Left colon (tissue), 2 donors: ENCODE measurements around the gene MPDU1. TPM values are rescaled to one million over a fixed set of nuclear protein-coding genes. Genes with fewer than 3 reads are reported as not detected.
"Not testable (repeated sequence)": the region's sequence is repeated elsewhere in the genome, so short reads cannot be mapped to it uniquely, and the experiment has no call there.

Source experiments
- ATAC-seq: fragments of 200-7000 bp; cut with Tn5 transposase; one replicate; pipeline ENCODE4 v1.9.1; 2020; ENCODE audit warnings: mild to moderate bottlenecking, moderate library complexity
- DNase-seq, 2 donors: peaks; one replicate each; pipeline ENCODE4 v3.0.0-alpha.2; 2020
- intact Hi-C, 2 donors: fragments of 100-400 bp; cut with DNase I in 1 of 2; cut with micrococcal nuclease in 1 of 2; formaldehyde crosslinking; loops; one replicate each; pipeline versions ENCODE4 v1.11.2 to v1.14.0; 2022; cut with DNase I, micrococcal nuclease
- total RNA-seq, 2 donors: library from RNA; stranded (reverse); fragmentation: NEBNext Ultra II Directional; extraction: Animal tissue kit (Norgen Biotek cat#: 25700); gene quantifications; one replicate each; pipeline ENCODE4 v1.2.1, GENCODE V29; 2021
- donor health status: DM: no; HTN: no; CAD: no.
- donor health status: DM: yes; HTN: yes; CAD: no.

MPDU1 gene
- total RNA-seq, 2 donors from 2014 or later, result 79.2 to 89.6 TPM

DNA sequence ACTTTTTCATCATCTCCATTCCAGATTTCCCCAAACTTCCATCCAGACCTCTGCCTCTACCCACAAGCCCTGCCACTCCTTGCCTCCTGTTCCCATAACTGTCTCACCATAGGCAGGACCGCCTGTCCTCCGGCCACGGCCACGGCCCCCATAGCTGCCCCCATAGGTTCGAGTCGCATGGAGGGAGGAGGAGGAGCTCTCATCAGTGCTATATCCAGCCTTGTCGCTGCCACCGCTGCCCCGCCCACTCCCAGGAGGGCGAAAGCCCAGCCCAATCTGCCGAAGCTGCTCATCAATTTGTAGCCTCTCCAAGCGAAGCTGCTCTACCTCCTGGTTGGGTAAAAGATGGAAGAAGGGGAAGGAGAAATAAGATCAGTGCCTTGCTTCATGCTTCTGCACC, 9.6 kb downstream of the MPDU1 start:
- intact Hi-C loops, result no loop called here
- ATAC-seq (no peak), DNase-seq (no peak)

DNA sequence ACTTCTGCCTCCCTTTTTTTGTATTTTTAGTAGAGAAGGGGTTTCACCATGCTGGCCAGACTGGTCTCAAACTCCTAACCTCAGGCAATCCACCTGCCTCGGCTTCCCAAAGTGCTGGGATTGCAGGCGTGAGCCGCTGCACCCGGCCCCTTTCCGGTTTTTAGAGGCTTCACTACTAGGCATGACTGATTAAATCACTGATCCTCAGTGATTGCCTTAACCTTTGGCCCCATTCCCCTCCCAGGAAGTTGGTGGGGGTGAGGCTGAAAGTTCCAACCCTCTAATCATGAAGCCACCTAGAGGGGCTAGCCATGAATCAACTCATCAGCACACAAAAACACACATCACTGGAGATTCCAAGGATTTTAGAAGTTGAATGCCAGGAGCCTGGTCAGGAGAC, 13.9 kb downstream of the MPDU1 start:
- intact Hi-C loops, DNase-seq: not testable (repeated sequence)
- peak; percentile 87 for ATAC-seq

DNA sequence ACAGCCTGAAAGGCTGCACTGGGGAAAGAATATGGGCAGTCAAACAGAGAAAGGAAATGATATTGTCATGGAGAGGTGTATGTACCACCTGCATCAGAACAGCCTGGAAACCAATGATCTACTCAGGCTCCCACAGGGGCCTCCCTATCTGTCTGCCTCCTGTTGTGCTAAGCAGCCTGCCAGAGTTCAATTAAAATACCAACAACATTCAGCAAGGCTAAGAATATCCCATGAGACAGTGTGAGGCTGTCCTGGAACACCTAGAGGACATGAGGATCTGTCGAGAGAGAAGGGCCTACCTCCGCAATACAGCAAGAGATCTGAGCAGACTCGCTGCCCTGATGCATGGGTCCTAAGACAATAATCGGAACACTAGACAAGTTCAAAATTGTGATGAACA, 22.6 kb downstream of the MPDU1 start:
- intact Hi-C loops, result no loop called here
- ATAC-seq, result no peak
- DNase-seq, result no peak

DNA sequence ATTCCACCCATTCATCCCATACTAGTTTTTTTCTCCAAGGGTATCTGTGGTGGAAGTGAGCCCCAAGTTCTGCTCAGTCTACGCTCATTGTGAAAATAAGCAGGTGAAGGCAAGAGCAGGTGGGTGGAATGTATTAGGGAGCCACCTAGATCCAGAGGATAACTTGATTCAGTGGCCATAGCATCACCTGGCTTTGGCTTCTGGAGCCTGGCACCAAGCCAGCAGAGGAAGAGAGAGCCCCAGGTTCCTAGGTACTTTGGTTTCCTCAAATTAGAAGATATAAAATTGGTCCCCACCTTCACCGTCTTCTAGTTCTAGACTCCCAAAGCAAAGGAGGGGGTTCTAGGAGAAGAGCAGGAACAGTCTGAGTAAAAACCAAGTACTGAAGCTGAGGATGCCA, 27.0 kb downstream of the MPDU1 start:
- ATAC-seq, result no peak
- DNase-seq, result no peak
- intact Hi-C loops, result no loop called here

GRCh38 chr17:7611635-7612293, 28.1 kb downstream of the MPDU1 start:
- intact Hi-C loops, result no loop called here
- DNase-seq, result no peak
- no peak for ATAC-seq

GRCh38 chr17:7612294-7612640, 28.6 kb downstream of the MPDU1 start:
- ATAC-seq, result no peak
- no peak for DNase-seq
- intact Hi-C loops, result no loop called here

DNA sequence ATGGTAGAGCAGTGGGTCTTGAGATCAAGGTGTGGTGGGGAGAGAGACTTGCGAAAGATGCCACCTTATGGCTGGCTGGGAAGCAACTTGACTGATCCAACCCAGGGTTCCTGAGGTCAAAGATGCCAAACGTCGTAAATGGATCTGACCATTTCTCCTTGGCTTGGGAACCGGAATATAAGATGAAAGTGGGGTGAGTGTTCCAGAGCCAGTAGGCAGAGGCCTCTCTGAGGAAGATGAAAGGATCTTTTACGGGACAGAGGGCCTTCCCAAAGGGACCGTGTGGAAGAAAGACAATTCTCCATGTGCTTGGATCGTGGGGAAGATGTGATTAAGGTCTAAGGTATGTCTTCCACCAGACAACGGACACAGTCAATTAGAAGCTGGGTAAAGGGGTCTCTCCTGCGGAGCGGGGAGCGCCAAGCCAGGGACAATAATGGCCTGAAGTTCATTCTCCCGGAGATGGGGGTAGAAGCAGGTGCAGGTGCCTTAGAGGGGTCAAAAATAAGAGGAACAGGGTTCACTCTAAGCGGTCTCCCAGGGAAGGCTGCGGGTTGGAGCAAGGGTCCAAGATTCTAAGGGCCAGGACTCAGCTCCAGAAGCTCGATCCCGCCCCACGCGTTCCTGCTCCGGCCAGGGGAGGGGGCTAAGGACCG, 30.2 kb downstream of the MPDU1 start:
- DNase-seq (no peak), ATAC-seq (no peak)
- intact Hi-C loops, result no loop called here

GRCh38 chr17:7614425-7615264, 31.0 kb downstream of the MPDU1 start, which contains the start of gene FXR2:
TSS of gene FXR2 (minus strand) at chr17:7614897. CDS start at chr17:7614532, 365 bp downstream.
- ATAC-seq, result peak; percentile 94
- intact Hi-C loops, result no loop called here
- DNase-seq, result peak; percentile 100

DNA sequence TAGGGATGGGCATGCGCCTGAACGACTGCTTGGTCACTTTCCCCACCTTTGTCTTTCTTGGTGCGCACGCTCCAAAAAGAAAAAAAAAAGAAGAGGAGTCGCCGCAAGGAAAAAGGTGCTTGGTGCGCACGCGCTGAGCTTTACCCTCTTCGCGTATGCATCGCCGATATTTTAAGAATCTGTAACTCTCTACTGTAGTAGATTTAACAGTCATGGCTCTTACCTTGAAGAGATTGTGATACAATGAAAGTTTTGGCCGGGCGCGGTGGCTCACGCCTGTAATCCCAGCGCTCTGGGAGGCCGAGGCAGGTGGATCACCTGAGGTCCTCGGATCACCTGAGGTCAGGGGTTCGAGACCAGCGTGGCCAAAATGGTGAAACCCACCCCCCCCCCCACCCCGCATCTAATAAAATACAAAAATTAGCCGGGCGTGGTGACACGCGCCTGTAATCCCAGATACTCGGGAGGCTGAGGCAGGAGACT, 31.7 kb downstream of the MPDU1 start:
- intact Hi-C loops, result no loop called here
- no peak for ATAC-seq
- DNase-seq, result no peak

DNA sequence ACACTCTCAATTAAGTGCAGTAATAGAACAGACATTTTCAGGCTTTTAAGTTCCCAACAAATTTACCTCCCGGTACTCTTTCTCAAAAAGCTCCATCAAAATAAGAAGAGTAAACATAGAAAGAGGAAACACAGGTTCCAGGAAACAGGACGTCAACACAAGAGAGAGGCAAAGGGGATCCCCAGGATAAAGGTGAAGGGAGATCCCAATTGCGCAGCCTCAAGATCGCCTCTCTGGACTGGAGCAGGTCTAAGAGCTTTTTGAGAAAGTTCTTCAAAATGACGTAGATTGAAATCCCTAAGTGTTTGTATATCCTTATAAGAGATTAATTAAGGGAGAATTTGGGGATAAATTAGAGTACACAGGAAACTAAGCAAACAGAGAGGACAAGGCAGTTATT, 35.0 kb downstream of the MPDU1 start:
- intact Hi-C loops, result no loop called here
- no peak for ATAC-seq

DNA sequence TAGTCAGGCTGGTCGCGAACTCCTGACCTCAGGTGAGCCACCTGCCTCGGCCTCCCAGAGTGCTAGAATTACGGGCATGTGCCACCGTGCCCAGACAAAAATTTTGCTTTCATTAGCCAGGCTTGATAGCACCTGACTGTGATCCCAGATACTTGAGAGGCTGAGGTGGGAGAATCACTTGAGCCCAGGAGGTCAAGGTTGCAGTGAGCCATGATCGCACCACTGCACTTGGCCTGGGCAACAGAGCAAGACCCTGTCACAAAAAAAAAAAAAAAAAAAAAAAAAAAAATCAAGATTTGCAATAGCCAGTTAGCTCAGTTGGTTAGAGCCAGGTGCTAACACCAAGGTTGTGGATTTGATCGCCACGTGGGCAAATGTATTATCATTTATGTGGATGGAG, 37.2 kb downstream of the MPDU1 start:
- ATAC-seq (no peak), DNase-seq (no peak)
- intact Hi-C loops, result no loop called here

More for the DNA sequence above, 35.0 kb downstream of the MPDU1 start:
- DNase-seq, result no peak

GRCh38 chr17:7623661-7624060, 40.0 kb downstream of the MPDU1 start:
- DNase-seq, result no peak
- intact Hi-C loops, result no loop called here
- ATAC-seq, result no peak

GRCh38 chr17:7625749-7626148, 42.1 kb downstream of the MPDU1 start:
- intact Hi-C loops, DNase-seq, ATAC-seq: not testable (repeated sequence)

GRCh38 chr17:7626307-7626706, 42.7 kb downstream of the MPDU1 start:
- DNase-seq, result no peak
- intact Hi-C loops, result no loop called here
- ATAC-seq, result no peak

DNA sequence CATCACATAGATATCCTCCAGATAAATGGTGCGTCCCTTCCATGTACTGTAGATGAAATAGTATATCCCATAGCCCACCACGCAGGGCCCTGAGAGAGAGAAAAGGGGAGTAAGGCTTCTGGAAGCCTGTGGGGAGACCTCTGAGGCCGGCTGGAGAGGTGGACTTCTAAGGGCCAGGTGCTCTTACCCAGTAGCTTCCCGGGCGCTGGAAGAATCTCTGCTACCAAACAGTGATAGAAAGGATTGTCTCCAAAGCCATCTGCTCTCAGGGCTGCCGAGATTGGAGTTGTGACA, 43.3 kb downstream of the MPDU1 start:
- DNase-seq (no peak), ATAC-seq (no peak)
- intact Hi-C loops, result no loop called here

- DNase-seq, result peak; percentile 94 to 98
- peak; percentile 95 for ATAC-seq
- intact Hi-C loops, result no loop called here
Observed at GRCh38 chr17:7627250-7628121, 43.8 kb downstream of the MPDU1 start, which contains the start of gene SAT2. TSS of gene SAT2 (minus strand) at chr17:7627821. CDS start at chr17:7627635, 186 bp downstream.

GRCh38 chr17:7629939-7630571, 46.4 kb downstream of the MPDU1 start, which contains the start of gene SHBG:
TSS of gene SHBG (plus strand) at chr17:7630135. CDS start at chr17:7630173, 38 bp downstream.
- ATAC-seq (no peak), DNase-seq (no peak)
- intact Hi-C loops, result loop anchor here in 1 of 2 donors (10.0 kb wide), 1 partner anchor 55 kb away; the partner anchor contains the start of genes TP53 and WRAP53
